ENCODE data around the gene COL18A1.

The COL18A1 gene

GRCh38 chr21:45562402-45562801 is 157.4 kb downstream of the COL18A1 start:
- DNase-seq = no peak

GRCh38 chr21:45562965-45563364 is 158.0 kb downstream of the COL18A1 start:
- no peak for DNase-seq
